SK-N-SH (cell line): ENCODE results near the gene LRP4. TPM values are rescaled to one million over a fixed set of nuclear protein-coding genes. Genes with fewer than 3 reads are reported as not detected.

Experiments
- CTCF ChIA-PET: fragments of 300-600, 350-600 bp; formaldehyde crosslinking; extraction: SDS; loops from one replicate; lab custom pipeline; 2021; lab: Yijun Ruan, JAX
- POLR2A ChIA-PET: fragments of 350-600 bp; sonication (Branson Sonifier 250); formaldehyde crosslinking; extraction: SDS; loops from one replicate; lab custom pipeline; 2020; ENCODE audit warnings: antibody characterized with exemption, inconsistent platforms; lab: Yijun Ruan, JAX
- DNase-seq: peaks from one replicate; pipeline ENCODE4 v3.0.0; 2012
- H2AFZ ChIP-seq: fragments of 200-600 bp; sonication (generic); 2 replicates; pipeline ENCODE4 v1.8.1; 2016; ENCODE audit warnings: antibody characterized with exemption, mild to moderate bottlenecking, low read depth
- H3F3A ChIP-seq: fragments of 200-600 bp; sonication (generic); replicated peaks from 2 replicates; pipeline ENCODE3; 2016; ENCODE audit warnings: antibody characterized with exemption, mild to moderate bottlenecking; ENCODE audit not compliant: insufficient read depth
- H3K27ac ChIP-seq, 2 experiments: fragments of 200-500 bp in 1 of 2; fragments of 200-600 bp in 1 of 2; sonication (Bioruptor generic) in 1 of 2; sonication (generic), shearing (Covaris generic) in 1 of 2; 2 replicates each; pipeline versions ENCODE4 v1.5.1 to v1.6.1; 2014 to 2016; ENCODE audit warnings: low read depth in 2 of 2, inconsistent platforms in 1 of 2, low read length in 1 of 2, mild to moderate bottlenecking in 1 of 2, mixed read lengths in 1 of 2
- H3K27me3 ChIP-seq: fragments of 200-600 bp; sonication (generic), shearing (Covaris generic); 2 replicates; pipeline ENCODE4 v1.6.1; 2016; ENCODE audit warnings: mixed run types; ENCODE audit not compliant: insufficient read depth
- H3K36me3 ChIP-seq, 2 experiments: fragments of 200-500 bp in 1 of 2; fragments of 200-600 bp in 1 of 2; sonication (Bioruptor generic) in 1 of 2; sonication (generic) in 1 of 2; replicated peaks in 1 of 2; 2 replicates each; pipeline versions ENCODE3 to v1.5.1; 2014 to 2016; ENCODE audit warnings: low read length in 1 of 2, mild to moderate bottlenecking in 1 of 2; ENCODE audit not compliant: insufficient read depth in 2 of 2, control insufficient read depth in 1 of 2
- H3K4me1 ChIP-seq, 2 experiments: fragments of 200-500 bp in 1 of 2; fragments of 200-600 bp in 1 of 2; sonication (Bioruptor generic) in 1 of 2; sonication (generic), shearing (Covaris generic) in 1 of 2; 2 replicates each; pipeline versions ENCODE4 v1.5.1 to v1.6.1; 2014 to 2016; ENCODE audit warnings: low read depth in 1 of 2, low read length in 1 of 2, mixed run types in 1 of 2; ENCODE audit not compliant: insufficient read depth in 2 of 2, control insufficient read depth in 1 of 2
- H3K4me2 ChIP-seq: fragments of 200-600 bp; sonication (generic), shearing (Covaris generic); 2 replicates; pipeline ENCODE4 v1.6.1; 2017; ENCODE audit warnings: mixed run types
- H3K4me3 ChIP-seq, 2 experiments: fragments of 200-500 bp in 1 of 2; fragments of 200-600 bp in 1 of 2; sonication (Bioruptor generic) in 1 of 2; sonication (generic), shearing (Covaris generic) in 1 of 2; 2 replicates each; pipeline versions ENCODE4 v1.5.1 to v1.8.1; 2014 to 2016; ENCODE audit warnings: low read depth in 2 of 2, inconsistent platforms in 1 of 2, low read length in 1 of 2, mild to moderate bottlenecking in 1 of 2, mixed read lengths in 1 of 2, moderate library complexity in 1 of 2
- H3K79me2 ChIP-seq: fragments of 200-600 bp; sonication (generic); 2 replicates; pipeline ENCODE4 v1.8.1; 2017; ENCODE audit warnings: mild to moderate bottlenecking; ENCODE audit not compliant: insufficient read depth
- H3K9ac ChIP-seq: fragments of 200-600 bp; sonication (generic); 2 replicates; pipeline ENCODE4 v1.6.1; 2017; ENCODE audit warnings: mixed run types
- H3K9me2 ChIP-seq: fragments of 200-600 bp; sonication (generic); 2 replicates; pipeline ENCODE4 v1.6.1; 2017; ENCODE audit warnings: mixed run types
- H3K9me3 ChIP-seq: fragments of 200-600 bp; sonication (generic); 2 replicates; pipeline ENCODE4 v1.6.1; 2017; ENCODE audit warnings: mixed run types, mild to moderate bottlenecking, moderate library complexity
- H4K20me1 ChIP-seq: fragments of 200-600 bp; sonication (generic); 2 replicates; pipeline ENCODE4 v1.6.1; 2017; ENCODE audit warnings: mild to moderate bottlenecking, mixed run types; ENCODE audit not compliant: insufficient read depth
- CHD2 ChIP-seq: fragments of 150-350 bp; IDR thresholded peaks from 2 replicates; pipeline ENCODE4 v1.6.1; 2018; ENCODE audit warnings: low read length; ENCODE audit not compliant: partially characterized antibody
- ELF1 ChIP-seq: IDR thresholded peaks from 2 replicates; pipeline ENCODE4 v1.4.0; 2012
- EP300 ChIP-seq, 2 experiments: IDR thresholded peaks; 2 replicates each; pipeline versions ENCODE4 v1.4.0 to v1.6.1; 2012; ENCODE audit warnings: borderline replicate concordance in 1 of 2, low read depth in 1 of 2, low read length in 1 of 2
- EZH2phosphoT487 ChIP-seq: fragments of 200-600 bp; sonication (generic); IDR thresholded peaks from 2 replicates; pipeline ENCODE4 v1.6.1; 2017; ENCODE audit warnings: low read depth, mixed run types, mild to moderate bottlenecking, antibody characterized with exemption, moderate library complexity, borderline replicate concordance
- FOSL2 ChIP-seq: IDR thresholded peaks from 2 replicates; pipeline ENCODE4 v1.4.0; 2012; ENCODE audit warnings: low read depth, mild to moderate bottlenecking, moderate library complexity, borderline replicate concordance
- FOXJ3 ChIP-seq: sonication (generic); formaldehyde crosslinking; IDR thresholded peaks from 2 replicates; pipeline ENCODE4 v1.5.1; 2020; ENCODE audit warnings: mild to moderate bottlenecking, missing genetic modification reagents
- FOXM1 ChIP-seq: IDR thresholded peaks from 2 replicates; pipeline ENCODE4 v1.4.0; 2012; ENCODE audit warnings: low read depth, mild to moderate bottlenecking
- GABPA ChIP-seq: IDR thresholded peaks from 2 replicates; pipeline ENCODE4 v1.4.0; 2012; ENCODE audit warnings: low read depth, mild to moderate bottlenecking
- GATA2 ChIP-seq: sonication (generic); formaldehyde crosslinking; IDR thresholded peaks from 2 replicates; pipeline ENCODE4 v1.5.0; 2020; ENCODE audit warnings: mild to moderate bottlenecking, missing genetic modification reagents
- IRF3 ChIP-seq: fragments of 150-350 bp; IDR thresholded peaks from 2 replicates; pipeline ENCODE4 v1.6.1; 2016; ENCODE audit warnings: mild to moderate bottlenecking, low read depth, low read length
- MEF2A ChIP-seq: IDR thresholded peaks from 2 replicates; pipeline ENCODE4 v1.4.0; 2012; ENCODE audit warnings: low read depth, borderline replicate concordance
- NFIC ChIP-seq: IDR thresholded peaks from 2 replicates; pipeline ENCODE4 v1.4.0; 2012; ENCODE audit warnings: borderline replicate concordance
- NRF1 ChIP-seq: IDR thresholded peaks from 2 replicates; pipeline ENCODE4 v1.6.1; 2012; ENCODE audit warnings: low read depth, mild to moderate bottlenecking, low read length
- POLR2AphosphoS5 ChIP-seq: IDR thresholded peaks from 2 replicates; pipeline ENCODE4 v1.6.1; 2012; ENCODE audit warnings: low read depth, low read length
- RFX5 ChIP-seq: IDR thresholded peaks from 2 replicates; pipeline ENCODE4 v1.6.1; 2012; ENCODE audit warnings: mild to moderate bottlenecking, improper control_type of control experiment, low read length
- SIN3A ChIP-seq: IDR thresholded peaks from 2 replicates; pipeline ENCODE4 v1.6.1; 2012; ENCODE audit warnings: low read depth, mild to moderate bottlenecking, low read length, moderate library complexity, borderline replicate concordance
- SMC3 ChIP-seq: IDR thresholded peaks from 2 replicates; pipeline ENCODE4 v1.6.1; 2012; ENCODE audit warnings: low read depth, low read length, improper control_type of control experiment
- TAF1 ChIP-seq: IDR thresholded peaks from 2 replicates; pipeline ENCODE4 v1.6.1; 2012; ENCODE audit warnings: low read depth, mild to moderate bottlenecking, low read length, moderate library complexity, borderline replicate concordance
- YY1 ChIP-seq: IDR thresholded peaks from 2 replicates; pipeline ENCODE4 v1.4.0; 2012; ENCODE audit warnings: low read depth, mild to moderate bottlenecking
- WGBS: methylation state at CpG from one replicate; pipeline ENCODE4 v1.1.6; 2017; ENCODE audit warnings: low lambda C conversion rate; 5-methylcytosine and 5-hydroxymethylcytosine counted together
- polyA plus RNA-seq, 3 experiments: library from polyadenylated mRNA; depleted of rRNA; stranded (reverse); fragments of >200 nt; gene quantifications; 2 replicates each; pipeline ENCODE4 v1.2.3, GENCODE V29; 2012
- TF ChIP-seq, protein P1 (sequence below): IDR thresholded peaks from 2 replicates; pipeline ENCODE4 v1.4.0; 2012; ENCODE audit warnings: low read depth
- TF ChIP-seq, protein P2 (sequence below): fragments of 200-600 bp; sonication (generic); IDR thresholded peaks from 2 replicates; pipeline ENCODE4 v1.6.1; 2017; ENCODE audit warnings: antibody characterized with exemption, mild to moderate bottlenecking, moderate library complexity
- TF ChIP-seq, protein P3 (sequence below): fragments of 150-350 bp; IDR thresholded peaks from 2 replicates; pipeline ENCODE4 v1.6.1; 2017; ENCODE audit warnings: antibody characterized with exemption, low read length, low read depth, borderline replicate concordance
- TF ChIP-seq, protein P4 (sequence below): IDR thresholded peaks from 2 replicates; pipeline ENCODE4 v1.4.0; 2012; ENCODE audit warnings: low read depth, borderline replicate concordance

Gene LRP4
- polyA plus RNA-seq, 1 of the 3 experiments (the other 2 are of a cell fraction): 10.9 TPM

DNA sequence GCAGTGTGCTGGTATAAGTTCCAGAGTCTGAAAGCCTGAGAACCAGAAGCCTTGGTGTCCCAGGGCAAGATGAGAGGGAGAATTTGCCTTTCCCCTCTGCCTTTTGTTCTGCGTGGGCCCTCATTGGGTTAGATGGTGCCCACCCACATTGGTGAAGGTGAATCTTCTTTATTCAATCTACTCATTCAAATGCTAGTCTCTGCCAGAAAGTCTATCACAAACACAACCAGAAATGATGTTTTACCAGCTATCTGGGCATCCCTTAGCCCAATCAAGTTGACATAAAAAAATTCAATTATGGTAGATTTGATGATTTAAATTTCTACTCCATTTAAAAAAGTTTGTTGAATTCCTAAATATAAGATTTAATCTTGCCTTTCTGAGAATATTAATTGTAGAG lies 40.4 kb upstream of the LRP4 start:
- H3K36me3 ChIP-seq: peaks cover 0 to 28% of the 10 kb centered on the region in 2 experiments
- H3K9me2 ChIP-seq: no peaks in the 10 kb centered on the region
- no peak for DNase-seq
- POLR2A ChIA-PET: no interaction called here
- WGBS: no CpG with 5 or more reads among the region's 1 CpG
- no peak overlapping the region for H3K27ac ChIP-seq
- no peak overlapping the region for H3K4me2 ChIP-seq
- no peaks in the 10 kb centered on the region for H3K27me3 ChIP-seq
- CTCF ChIA-PET: no interaction called here
- peaks cover 40% of the 10 kb centered on the region for H3K79me2 ChIP-seq
- H3K4me3 ChIP-seq: no peak overlapping the region; a peak in 1 of 4 replicates
- TF ChIP-seq, protein P1, sequence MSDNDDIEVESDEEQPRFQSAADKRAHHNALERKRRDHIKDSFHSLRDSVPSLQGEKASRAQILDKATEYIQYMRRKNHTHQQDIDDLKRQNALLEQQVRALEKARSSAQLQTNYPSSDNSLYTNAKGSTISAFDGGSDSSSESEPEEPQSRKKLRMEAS: no peak
- TF ChIP-seq YY1 (no peak), TAF1 (no peak), MEF2A (no peak), CHD2 (no peak), FOSL2 (no peak), EZH2phosphoT487 (no peak), SMC3 (no peak), RFX5 (no peak), GABPA (no peak), NFIC (no peak), NRF1 (no peak), POLR2AphosphoS5 (no peak), FOXM1 (no peak)
- no peaks in the 10 kb centered on the region for H3K4me1 ChIP-seq
- peaks cover 3% of the 10 kb centered on the region for H3F3A ChIP-seq
- no peaks in the 10 kb centered on the region for H4K20me1 ChIP-seq
- H3K9ac ChIP-seq: no peak overlapping the region
- peaks cover 9% of the 10 kb centered on the region; the same call in 1 of the 2 replicates for H3K9me3 ChIP-seq
- H2AFZ ChIP-seq: no peak overlapping the region

- WGBS: 96% methylated on average over 5 of the region's 5 CpGs
- TF ChIP-seq POLR2AphosphoS5 (no peak), RFX5 (no peak), ELF1 (no peak), GATA2 (CRISPR knock-in tag) (no peak), IRF3 (no peak), FOXJ3 (CRISPR knock-in tag) (no peak), EP300 (IDR thresholded peaks at IDR 0.05; ENCODE audit: borderline replicate concordance in 1 of 2, low read depth in 1 of 2, low read length in 1 of 2) (no peak), SIN3A (no peak)
- TF ChIP-seq, protein P2, sequence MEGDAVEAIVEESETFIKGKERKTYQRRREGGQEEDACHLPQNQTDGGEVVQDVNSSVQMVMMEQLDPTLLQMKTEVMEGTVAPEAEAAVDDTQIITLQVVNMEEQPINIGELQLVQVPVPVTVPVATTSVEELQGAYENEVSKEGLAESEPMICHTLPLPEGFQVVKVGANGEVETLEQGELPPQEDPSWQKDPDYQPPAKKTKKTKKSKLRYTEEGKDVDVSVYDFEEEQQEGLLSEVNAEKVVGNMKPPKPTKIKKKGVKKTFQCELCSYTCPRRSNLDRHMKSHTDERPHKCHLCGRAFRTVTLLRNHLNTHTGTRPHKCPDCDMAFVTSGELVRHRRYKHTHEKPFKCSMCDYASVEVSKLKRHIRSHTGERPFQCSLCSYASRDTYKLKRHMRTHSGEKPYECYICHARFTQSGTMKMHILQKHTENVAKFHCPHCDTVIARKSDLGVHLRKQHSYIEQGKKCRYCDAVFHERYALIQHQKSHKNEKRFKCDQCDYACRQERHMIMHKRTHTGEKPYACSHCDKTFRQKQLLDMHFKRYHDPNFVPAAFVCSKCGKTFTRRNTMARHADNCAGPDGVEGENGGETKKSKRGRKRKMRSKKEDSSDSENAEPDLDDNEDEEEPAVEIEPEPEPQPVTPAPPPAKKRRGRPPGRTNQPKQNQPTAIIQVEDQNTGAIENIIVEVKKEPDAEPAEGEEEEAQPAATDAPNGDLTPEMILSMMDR: no peak
- TF ChIP-seq, protein P1: no peak
- TF ChIP-seq, protein P3, sequence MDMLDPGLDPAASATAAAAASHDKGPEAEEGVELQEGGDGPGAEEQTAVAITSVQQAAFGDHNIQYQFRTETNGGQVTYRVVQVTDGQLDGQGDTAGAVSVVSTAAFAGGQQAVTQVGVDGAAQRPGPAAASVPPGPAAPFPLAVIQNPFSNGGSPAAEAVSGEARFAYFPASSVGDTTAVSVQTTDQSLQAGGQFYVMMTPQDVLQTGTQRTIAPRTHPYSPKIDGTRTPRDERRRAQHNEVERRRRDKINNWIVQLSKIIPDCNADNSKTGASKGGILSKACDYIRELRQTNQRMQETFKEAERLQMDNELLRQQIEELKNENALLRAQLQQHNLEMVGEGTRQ: no peak
- TF ChIP-seq, protein P4, sequence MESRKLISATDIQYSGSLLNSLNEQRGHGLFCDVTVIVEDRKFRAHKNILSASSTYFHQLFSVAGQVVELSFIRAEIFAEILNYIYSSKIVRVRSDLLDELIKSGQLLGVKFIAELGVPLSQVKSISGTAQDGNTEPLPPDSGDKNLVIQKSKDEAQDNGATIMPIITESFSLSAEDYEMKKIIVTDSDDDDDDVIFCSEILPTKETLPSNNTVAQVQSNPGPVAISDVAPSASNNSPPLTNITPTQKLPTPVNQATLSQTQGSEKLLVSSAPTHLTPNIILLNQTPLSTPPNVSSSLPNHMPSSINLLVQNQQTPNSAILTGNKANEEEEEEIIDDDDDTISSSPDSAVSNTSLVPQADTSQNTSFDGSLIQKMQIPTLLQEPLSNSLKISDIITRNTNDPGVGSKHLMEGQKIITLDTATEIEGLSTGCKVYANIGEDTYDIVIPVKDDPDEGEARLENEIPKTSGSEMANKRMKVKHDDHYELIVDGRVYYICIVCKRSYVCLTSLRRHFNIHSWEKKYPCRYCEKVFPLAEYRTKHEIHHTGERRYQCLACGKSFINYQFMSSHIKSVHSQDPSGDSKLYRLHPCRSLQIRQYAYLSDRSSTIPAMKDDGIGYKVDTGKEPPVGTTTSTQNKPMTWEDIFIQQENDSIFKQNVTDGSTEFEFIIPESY: no peak
These were observed 34.7 kb upstream of the LRP4 start for GRCh38 chr11:46953093-46953492.

More at GRCh38 chr11:46953093-46953492, 34.7 kb upstream of the LRP4 start:
- Histone ChIP-seq H3K27me3 (no peaks in the 10 kb centered on the region), H4K20me1 (no peaks in the 10 kb centered on the region), H3K4me2 (no peak overlapping the region), H3K4me3 (no peak overlapping the region), H3K27ac (no peak overlapping the region), H3K79me2 (peaks cover 16% of the 10 kb centered on the region), H3K4me1 (peaks cover 3 to 16% of the 10 kb centered on the region in 2 experiments), H3K9ac (no peak overlapping the region), H3K9me2 (no peaks in the 10 kb centered on the region), H3F3A (peaks cover 14% of the 10 kb centered on the region), H3K9me3 (no peaks in the 10 kb centered on the region), H3K36me3 (peaks cover 3 to 8% of the 10 kb centered on the region in 2 experiments), H2AFZ (no peak overlapping the region)
- POLR2A ChIA-PET: no interaction called here
- no peak for DNase-seq
- CTCF ChIA-PET: interaction anchor here (2.5 kb wide), 1 partner anchor 200 kb away, joined by 10 read pairs; no protein-coding TSS in a partner anchor
